ENCODE results near the gene OTUB1. TPM values are rescaled to one million over a fixed set of nuclear protein-coding genes. Genes with fewer than 3 reads are reported as not detected.
A peak's percentile ranks its signal among the peaks of the same experiment; 100 is the strongest.

The OTUB1 gene
- total and polyA plus RNA-seq, 2 experiments from 2014 or later = 49.9 to 152 TPM

DNA sequence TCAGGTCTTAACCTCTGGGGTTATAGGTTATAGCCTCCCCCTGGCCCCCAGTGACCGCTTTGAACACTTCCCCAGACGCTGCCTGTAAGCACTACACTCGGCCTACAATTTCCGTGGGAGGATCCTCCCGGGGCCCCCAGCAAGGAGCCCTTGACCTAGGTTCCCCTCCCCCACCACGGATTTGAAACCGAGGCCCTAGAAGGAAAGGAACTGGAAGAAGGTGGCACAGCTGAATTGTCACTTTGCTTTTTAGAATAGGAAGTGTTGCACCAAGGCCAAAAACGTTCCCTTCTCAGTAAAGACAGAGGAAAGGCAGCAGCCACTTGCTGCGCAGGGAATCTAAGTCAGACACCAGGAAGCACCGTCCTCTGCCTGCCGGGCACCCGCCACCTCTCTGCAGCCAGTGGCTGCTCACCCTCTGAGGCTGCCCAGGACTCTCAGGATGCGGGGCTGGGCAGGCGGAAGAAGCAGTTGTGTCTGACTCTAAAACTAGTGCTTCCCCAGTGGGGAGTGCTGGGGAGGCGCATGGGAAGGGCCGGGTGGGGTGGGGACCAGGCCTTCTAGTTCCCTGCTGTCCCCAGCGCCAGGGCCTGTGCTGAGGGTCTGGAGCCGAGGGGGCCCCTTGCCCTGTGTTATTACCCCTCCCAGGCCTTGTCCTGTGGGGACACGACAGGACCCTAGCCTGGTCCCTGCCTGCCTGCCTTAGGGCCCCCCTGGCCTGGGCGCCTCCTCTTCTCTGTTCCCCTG, 41.6 kb downstream of the OTUB1 start:
- Histone ChIP-seq H3K27me3 (no peaks in the 10 kb centered on the region), H3K9me2 (replicated peaks; ENCODE audit: insufficient read depth) (no peaks in the 10 kb centered on the region), H3K9me3 (ENCODE audit: low read depth) (no peaks in the 10 kb centered on the region), H3K4me3 (no peak overlapping the region), H4K20me1 (ENCODE audit: insufficient read depth, poor library complexity, severe bottlenecking) (no peaks in the 10 kb centered on the region), H3K27ac (no peak overlapping the region), H2AFZ (no peak overlapping the region), H3K4me2 (peak overlapping the region; percentile 56), H3K4me1 (ENCODE audit: insufficient read depth) (peaks cover 10% of the 10 kb centered on the region), H3K36me3 (replicated peaks; ENCODE audit: insufficient read depth, low read depth) (no peaks in the 10 kb centered on the region), H3K79me2 (no peaks in the 10 kb centered on the region)
- 60% methylated on average over 18 of the region's 20 CpGs for WGBS (ENCODE audit: low lambda C conversion rate, missing lambda C conversion rate)
- TF ChIP-seq, protein P1, sequence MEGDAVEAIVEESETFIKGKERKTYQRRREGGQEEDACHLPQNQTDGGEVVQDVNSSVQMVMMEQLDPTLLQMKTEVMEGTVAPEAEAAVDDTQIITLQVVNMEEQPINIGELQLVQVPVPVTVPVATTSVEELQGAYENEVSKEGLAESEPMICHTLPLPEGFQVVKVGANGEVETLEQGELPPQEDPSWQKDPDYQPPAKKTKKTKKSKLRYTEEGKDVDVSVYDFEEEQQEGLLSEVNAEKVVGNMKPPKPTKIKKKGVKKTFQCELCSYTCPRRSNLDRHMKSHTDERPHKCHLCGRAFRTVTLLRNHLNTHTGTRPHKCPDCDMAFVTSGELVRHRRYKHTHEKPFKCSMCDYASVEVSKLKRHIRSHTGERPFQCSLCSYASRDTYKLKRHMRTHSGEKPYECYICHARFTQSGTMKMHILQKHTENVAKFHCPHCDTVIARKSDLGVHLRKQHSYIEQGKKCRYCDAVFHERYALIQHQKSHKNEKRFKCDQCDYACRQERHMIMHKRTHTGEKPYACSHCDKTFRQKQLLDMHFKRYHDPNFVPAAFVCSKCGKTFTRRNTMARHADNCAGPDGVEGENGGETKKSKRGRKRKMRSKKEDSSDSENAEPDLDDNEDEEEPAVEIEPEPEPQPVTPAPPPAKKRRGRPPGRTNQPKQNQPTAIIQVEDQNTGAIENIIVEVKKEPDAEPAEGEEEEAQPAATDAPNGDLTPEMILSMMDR (IDR thresholded peaks at IDR 0.05; ENCODE audit: poor library complexity) = no peak
- TF ChIP-seq EZH2 (IDR thresholded peaks at IDR 0.05; ENCODE audit: borderline replicate concordance) = no peak
- no peak for TF ChIP-seq EZH2phosphoT487 (IDR thresholded peaks at IDR 0.05; ENCODE audit: low read depth, severe bottlenecking, unreplicated experiment)
- no peak for DNase-seq (ENCODE audit: low spot score)

- DNase-seq (ENCODE audit: low spot score) = peak; percentile 78
- peak overlapping the region; percentile 56 for H3K4me2 ChIP-seq
- no peak for TF ChIP-seq EZH2phosphoT487 (IDR thresholded peaks at IDR 0.05; ENCODE audit: low read depth, severe bottlenecking, unreplicated experiment)
- no peak for TF ChIP-seq EZH2 (IDR thresholded peaks at IDR 0.05; ENCODE audit: borderline replicate concordance)
- TF ChIP-seq, protein P1 (IDR thresholded peaks at IDR 0.05; ENCODE audit: poor library complexity) = no peak
- H3K9me3 ChIP-seq (ENCODE audit: low read depth) = no peaks in the 10 kb centered on the region
- H2AFZ ChIP-seq = no peak overlapping the region
- H3K27ac ChIP-seq = no peak overlapping the region
- no peaks in the 10 kb centered on the region for H3K36me3 ChIP-seq (replicated peaks; ENCODE audit: insufficient read depth, low read depth)
- peaks cover 5% of the 10 kb centered on the region for H3K27me3 ChIP-seq
- 52% methylated on average over 7 of the region's 22 CpGs for WGBS (ENCODE audit: low lambda C conversion rate, missing lambda C conversion rate)
- H3K4me3 ChIP-seq = no peak overlapping the region
- H3K79me2 ChIP-seq = no peaks in the 10 kb centered on the region
- H3K9me2 ChIP-seq (replicated peaks; ENCODE audit: insufficient read depth) = no peaks in the 10 kb centered on the region
- H3K4me1 ChIP-seq (ENCODE audit: insufficient read depth) = peaks cover 10% of the 10 kb centered on the region
- no peaks in the 10 kb centered on the region for H4K20me1 ChIP-seq (ENCODE audit: insufficient read depth, poor library complexity, severe bottlenecking)
Measured at GRCh38 chr11:64028398-64029115, 42.3 kb downstream of the OTUB1 start.

DNA sequence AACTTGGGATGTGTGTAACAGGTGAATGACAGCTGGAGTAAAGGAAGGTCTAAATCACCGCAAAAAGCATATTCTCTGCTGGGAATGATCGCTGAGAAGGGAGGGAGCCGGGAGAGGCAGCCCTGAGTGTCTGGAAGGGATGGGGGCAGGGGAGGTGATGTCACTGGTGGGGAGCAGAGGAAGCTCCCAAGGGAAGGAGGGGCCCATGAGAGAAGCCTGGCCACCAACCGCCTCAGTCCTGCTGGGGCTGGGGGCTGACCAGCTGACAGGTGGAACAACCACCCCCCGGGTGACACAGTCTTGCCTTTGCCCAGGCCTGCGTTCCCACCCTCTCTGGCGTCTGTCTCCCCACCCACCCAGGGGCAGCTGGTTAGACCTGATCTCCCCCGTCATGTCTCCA, 43.5 kb downstream of the OTUB1 start:
- H3K27ac ChIP-seq = no peak overlapping the region
- H2AFZ ChIP-seq = no peak overlapping the region
- peaks cover 16% of the 10 kb centered on the region for H3K27me3 ChIP-seq
- H3K79me2 ChIP-seq = no peaks in the 10 kb centered on the region
- H3K4me2 ChIP-seq = no peak overlapping the region
- H3K36me3 ChIP-seq (replicated peaks; ENCODE audit: insufficient read depth, low read depth) = no peaks in the 10 kb centered on the region
- 48% methylated on average over 4 of the region's 8 CpGs for WGBS (ENCODE audit: low lambda C conversion rate, missing lambda C conversion rate)
- DNase-seq (ENCODE audit: low spot score) = no peak
- H3K9me2 ChIP-seq (replicated peaks; ENCODE audit: insufficient read depth) = no peaks in the 10 kb centered on the region
- H4K20me1 ChIP-seq (ENCODE audit: insufficient read depth, poor library complexity, severe bottlenecking) = no peaks in the 10 kb centered on the region
- no peak overlapping the region for H3K4me3 ChIP-seq
- no peaks in the 10 kb centered on the region for H3K9me3 ChIP-seq (ENCODE audit: low read depth)
- TF ChIP-seq EZH2phosphoT487 (IDR thresholded peaks at IDR 0.05; ENCODE audit: low read depth, severe bottlenecking, unreplicated experiment) (no peak), EZH2 (IDR thresholded peaks at IDR 0.05; ENCODE audit: borderline replicate concordance) (no peak)
- TF ChIP-seq, protein P1 (IDR thresholded peaks at IDR 0.05; ENCODE audit: poor library complexity) = no peak
- peaks cover 10% of the 10 kb centered on the region for H3K4me1 ChIP-seq (ENCODE audit: insufficient read depth)
